GM23338 (cell line): ENCODE data around the gene OTULINL. TPM values are rescaled to one million over a fixed set of nuclear protein-coding genes. Genes with fewer than 3 reads are reported as not detected.

ENCODE experiments used
- ATAC-seq: fragments of 200-7000 bp; cut with Tn5 transposase; 3 replicates; pipeline ENCODE4 v1.9.1; 2020
- DNase-seq: peaks from one replicate; pipeline ENCODE4 v3.0.0-alpha.2; 2015; ENCODE audit warnings: low spot score
- H2AFZ ChIP-seq: fragments of 200-600 bp; sonication (generic); 2 replicates; pipeline ENCODE4 v1.8.0; 2016; ENCODE audit warnings: antibody characterized with exemption, mild to moderate bottlenecking, moderate library complexity
- H3F3A ChIP-seq: fragments of 200-600 bp; sonication (generic); replicated peaks from 2 replicates; pipeline ENCODE4 v1.8.0; 2017; ENCODE audit warnings: antibody characterized with exemption, mixed run types, low read depth
- H3K27ac ChIP-seq: fragments of 200-600 bp; sonication (generic); 2 replicates; pipeline ENCODE4 v1.6.1; 2016; ENCODE audit warnings: low read depth
- H3K27me3 ChIP-seq: fragments of 200-600 bp; sonication (generic); 2 replicates; pipeline ENCODE4 v1.8.0; 2016; ENCODE audit warnings: mild to moderate bottlenecking, mixed run types, moderate library complexity; ENCODE audit not compliant: insufficient read depth
- H3K36me3 ChIP-seq: fragments of 200-600 bp; sonication (generic); 2 replicates; pipeline ENCODE4 v1.8.0; 2016; ENCODE audit warnings: mild to moderate bottlenecking; ENCODE audit not compliant: insufficient read depth
- H3K4me1 ChIP-seq: fragments of 200-600 bp; sonication (generic); 2 replicates; pipeline ENCODE4 v1.8.0; 2016; ENCODE audit warnings: mild to moderate bottlenecking, moderate library complexity; ENCODE audit not compliant: insufficient read depth
- H3K4me2 ChIP-seq: fragments of 200-600 bp; sonication (generic); 2 replicates; pipeline ENCODE4 v1.7.1; 2017; ENCODE audit warnings: mixed run types
- H3K4me3 ChIP-seq: fragments of 200-600 bp; sonication (generic); 2 replicates; pipeline ENCODE4 v1.6.1; 2016; ENCODE audit warnings: mixed run types
- H3K79me2 ChIP-seq: fragments of 200-600 bp; sonication (generic); replicated peaks from 2 replicates; pipeline ENCODE4 v1.8.0; 2017; ENCODE audit warnings: mild to moderate bottlenecking; ENCODE audit not compliant: insufficient read depth
- H3K9me2 ChIP-seq: fragments of 200-600 bp; sonication (generic); 2 replicates; pipeline ENCODE4 v1.8.0; 2017; ENCODE audit not compliant: insufficient read depth
- H4K20me1 ChIP-seq: fragments of 200-600 bp; sonication (generic); replicated peaks from 2 replicates; pipeline ENCODE4 v1.8.0; 2017; ENCODE audit warnings: mild to moderate bottlenecking; ENCODE audit not compliant: insufficient read depth
- H3K27ac Mint-ChIP-seq: 2 replicates; pipeline ENCODE4 v1.8.0; 2020; ENCODE audit warnings: inconsistent platforms, mild to moderate bottlenecking, moderate library complexity, mixed read lengths
- H3K27me3 Mint-ChIP-seq: 3 replicates; pipeline ENCODE4 v1.8.0; 2022; ENCODE audit warnings: low read depth, mild to moderate bottlenecking, moderate library complexity, mixed read lengths, inconsistent platforms; ENCODE audit not compliant: insufficient read depth, poor library complexity
- H3K36me3 Mint-ChIP-seq: 3 replicates; pipeline ENCODE4 v1.8.0; 2021; ENCODE audit warnings: low read depth, mild to moderate bottlenecking, inconsistent platforms, moderate library complexity, mixed read lengths
- H3K4me1 Mint-ChIP-seq: 3 replicates; pipeline ENCODE4 v1.8.0; 2020; ENCODE audit warnings: mild to moderate bottlenecking, inconsistent platforms, mixed read lengths
- H3K4me3 Mint-ChIP-seq: 3 replicates; pipeline ENCODE4 v1.8.0; 2021; ENCODE audit warnings: moderate library complexity, mild to moderate bottlenecking, inconsistent platforms, mixed read lengths
- H3K9me3 Mint-ChIP-seq: 3 replicates; pipeline ENCODE4 v1.8.0; 2020; ENCODE audit warnings: moderate library complexity, mild to moderate bottlenecking, inconsistent platforms, mixed read lengths
- CREB1 ChIP-seq: fragments of 250-450 bp; sonication (Bioruptor Pico); IDR thresholded peaks from 2 replicates; pipeline ENCODE4 v1.5.0; 2020; ENCODE audit warnings: low read depth, mild to moderate bottlenecking, moderate library complexity
- CTCF ChIP-seq, 2 experiments: fragments of 200-600 bp in 1 of 2; sonication (generic) in 1 of 2; conservative IDR thresholded peaks; 2 replicates each; pipeline versions ENCODE4 v1.5.1 to v1.6.1; 2016 to 2017; ENCODE audit warnings: antibody characterized with exemption in 2 of 2, low read depth in 2 of 2, mild to moderate bottlenecking in 2 of 2, moderate library complexity in 1 of 2
- ETS1 ChIP-seq: IDR thresholded peaks from 2 replicates; pipeline ENCODE4 v1.6.1; 2016; ENCODE audit warnings: antibody characterized with exemption
- EZH2 ChIP-seq: fragments of 200-600 bp; sonication (generic); IDR thresholded peaks from one replicate; pipeline ENCODE4 v1.8.0; 2017; ENCODE audit warnings: antibody characterized with exemption, mild to moderate bottlenecking, low read depth; ENCODE audit not compliant: unreplicated experiment
- EZH2phosphoT487 ChIP-seq: fragments of 200-600 bp; sonication (generic); IDR thresholded peaks from one replicate; pipeline ENCODE4 v1.8.1; 2018; ENCODE audit warnings: antibody characterized with exemption; ENCODE audit not compliant: unreplicated experiment
- JUNB ChIP-seq: IDR thresholded peaks from one replicate; pipeline ENCODE4 v1.6.1; 2016; ENCODE audit warnings: antibody characterized with exemption; ENCODE audit not compliant: unreplicated experiment
- NANOG ChIP-seq: IDR thresholded peaks from 2 replicates; pipeline ENCODE4 v1.6.1; 2016; ENCODE audit warnings: antibody characterized with exemption, borderline replicate concordance
- POLR2AphosphoS5 ChIP-seq: IDR thresholded peaks from 2 replicates; pipeline ENCODE4 v1.6.1; 2016; ENCODE audit warnings: antibody characterized with exemption, low read depth
- REST ChIP-seq: IDR thresholded peaks from one replicate; pipeline ENCODE4 v1.6.1; 2018; ENCODE audit warnings: antibody characterized with exemption; ENCODE audit not compliant: unreplicated experiment
- STAT1 ChIP-seq: IDR thresholded peaks from one replicate; pipeline ENCODE4 v1.6.1; 2016; ENCODE audit warnings: antibody characterized with exemption; ENCODE audit not compliant: unreplicated experiment
- ZNF114 ChIP-seq: fragments of 250-450 bp; sonication (Bioruptor Pico); IDR thresholded peaks from 2 replicates; pipeline ENCODE4 v1.5.0; 2020; ENCODE audit warnings: mild to moderate bottlenecking, moderate library complexity
- ZNF331 ChIP-seq: fragments of 250-450 bp; sonication (Bioruptor Pico); IDR thresholded peaks from 2 replicates; pipeline ENCODE4 v1.5.0; 2020; ENCODE audit warnings: low read depth, mild to moderate bottlenecking, moderate library complexity
- polyA plus RNA-seq: library from polyadenylated mRNA; unstranded; fragments of >200 nt; fragmentation: Nextera tagmentation; extraction: Ambion mirVana; gene quantifications from 2 replicates; pipeline ENCODE4 v1.2.1, GENCODE V29; 2016
- total RNA-seq: library from RNA; depleted of rRNA; stranded (reverse); fragments of >200 nt; shearing (Covaris generic); gene quantifications from 2 replicates; pipeline ENCODE4 v1.2.3, GENCODE V29; 2014

Gene OTULINL
- total and polyA plus RNA-seq, 2 experiments from 2014 or later = 6.3 to 7.6 TPM

GRCh38 chr5:14579246-14579645, 2.3 kb upstream of the OTULINL start (continued):
- TF ChIP-seq STAT1 = no peak
- TF ChIP-seq REST = no peak
- no peak for TF ChIP-seq JUNB

- Histone ChIP-seq H3K36me3 (no peaks in the 10 kb centered on the region), H3K27me3 (peaks cover 37% of the 10 kb centered on the region), H3K27ac (no peak overlapping the region), H3K79me2 (no peaks in the 10 kb centered on the region; the same call in 1 of the 2 replicates), H3K4me2 (no peak overlapping the region), H3K4me1 (peaks cover 14% of the 10 kb centered on the region; the same call in 1 of the 2 replicates), H3F3A (no peaks in the 10 kb centered on the region), H3K4me3 (no peak overlapping the region), H3K9me2 (no peaks in the 10 kb centered on the region), H4K20me1 (0 out of 2 replicates have a peak, but pooled peaks cover 2% of the 10 kb centered on the region), H2AFZ (no peak overlapping the region)
- ATAC-seq (no peak), DNase-seq (no peak)
- no peak overlapping the region for H3K4me3 Mint-ChIP-seq
- H3K4me1 Mint-ChIP-seq = peaks cover 3% of the 10 kb centered on the region; the same call in 2 of the 3 replicates
- H3K27ac Mint-ChIP-seq = no peak overlapping the region
- H3K27me3 Mint-ChIP-seq = peaks cover 12% of the 10 kb centered on the region
- H3K9me3 Mint-ChIP-seq = peaks cover 3% of the 10 kb centered on the region; the same call in 2 of the 3 replicates
- peaks cover 3% of the 10 kb centered on the region; the same call in 2 of the 3 replicates for H3K36me3 Mint-ChIP-seq
- no peak for TF ChIP-seq NANOG
- TF ChIP-seq POLR2AphosphoS5 = no peak
- no peak for TF ChIP-seq ETS1
- no peak for TF ChIP-seq CTCF (conservative IDR thresholded peaks at IDR 0.05; ENCODE audit: low read depth in 2 of 2)
- no peak for TF ChIP-seq ZNF114
- no peak for TF ChIP-seq CREB1
- TF ChIP-seq EZH2 = no peak
- TF ChIP-seq EZH2phosphoT487 = no peak
- no peak for TF ChIP-seq ZNF331 (CRISPR knock-in tag)
- TF ChIP-seq JUNB = no peak
- no peak for TF ChIP-seq REST
- TF ChIP-seq STAT1 = no peak
Measured at GRCh38 chr5:14579731-14580397, 1.7 kb upstream of the OTULINL start.
